Measurements from ENCODE around the gene KRT2. TPM values are rescaled to one million over a fixed set of nuclear protein-coding genes. Genes with fewer than 3 reads are reported as not detected.

Gene KRT2
- total and polyA plus RNA-seq, 2 donors (not counting 1 experiment from before 2014, with no cell fraction given), result 0.04 TPM; not detected in 1

DNA sequence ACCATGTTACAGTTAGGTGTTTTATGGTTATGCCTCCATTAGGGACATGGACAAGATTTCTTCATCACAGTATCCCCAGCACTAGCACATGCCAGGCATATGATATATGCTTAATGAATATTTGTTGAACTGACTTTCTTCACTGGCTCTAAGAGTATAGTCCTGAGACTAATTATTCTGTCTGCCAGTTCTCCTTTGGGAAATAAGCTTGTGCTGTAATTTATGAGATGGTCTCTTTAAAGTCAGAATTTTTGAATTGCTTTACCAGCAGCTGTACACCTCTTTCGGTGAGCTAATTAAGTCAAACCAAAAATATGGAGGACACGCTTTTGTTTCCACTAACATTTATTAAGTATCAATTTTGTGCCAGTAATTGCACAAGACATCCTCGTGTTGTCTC, 45.9 kb downstream of the KRT2 start:
- Histone ChIP-seq H3K4me1 (ENCODE audit: control insufficient read depth in 2 of 2, insufficient read depth in 2 of 2, low read length in 2 of 2) (no peaks in the 10 kb centered on the region), H3K36me3 (replicated peaks in 1 of 2; ENCODE audit: control extremely low read depth in 1 of 2, control insufficient read depth in 1 of 2, extremely low read depth in 1 of 2, insufficient read depth in 2 of 2, low read length in 1 of 2) (no peaks in the 10 kb centered on the region), H3K4me2 (replicated peaks; ENCODE audit: low read depth, low read length, poor library complexity, severe bottlenecking) (no peak overlapping the region), H2AFZ (ENCODE audit: insufficient read depth, low read depth, low read length, poor library complexity, severe bottlenecking) (no peak overlapping the region), H3K27ac (ENCODE audit: low read length in 2 of 2) (no peak overlapping the region), H3K9me3 (ENCODE audit: control extremely low read depth in 1 of 3, control insufficient read depth in 2 of 3, insufficient read depth in 1 of 3, low read length in 2 of 3) (no peaks in the 10 kb centered on the region), H4K20me1 (ENCODE audit: control insufficient read depth, insufficient read depth, low read length, poor library complexity, severe bottlenecking) (no peaks in the 10 kb centered on the region), H3K9ac (ENCODE audit: low read length) (no peak overlapping the region), H3K27me3 (replicated peaks in 1 of 4; ENCODE audit: control extremely low read depth in 1 of 4, control insufficient read depth in 3 of 4, insufficient read depth in 4 of 4, low read length in 3 of 4) (peaks cover 0 to 12% (median 3%) of the 10 kb centered on the region in 4 experiments), H3K79me2 (ENCODE audit: control insufficient read depth, insufficient read depth, low read length) (no peaks in the 10 kb centered on the region), H3K4me3 (ENCODE audit: control extremely low read depth in 1 of 5, extremely low read depth in 1 of 5, insufficient read depth in 1 of 5, low read depth in 2 of 5, low read length in 4 of 5) (no peak overlapping the region)
- Mint-ChIP-seq H3K9me3 (ENCODE audit: insufficient read depth) (no peaks in the 10 kb centered on the region), H3K4me3 (no peak overlapping the region), H3K27me3 (peaks cover 34% of the 10 kb centered on the region), H3K27ac (no peak overlapping the region), H3K4me1 (no peaks in the 10 kb centered on the region)
- ATAC-seq (ENCODE audit: low read depth) (no peak), DNase-seq (no peak)
- no peak for TF ChIP-seq EZH2 (IDR thresholded peaks at IDR 0.05; ENCODE audit: borderline replicate concordance, insufficient read depth, low read depth, low read length, poor library complexity, severe bottlenecking)
- TF ChIP-seq, protein P1, sequence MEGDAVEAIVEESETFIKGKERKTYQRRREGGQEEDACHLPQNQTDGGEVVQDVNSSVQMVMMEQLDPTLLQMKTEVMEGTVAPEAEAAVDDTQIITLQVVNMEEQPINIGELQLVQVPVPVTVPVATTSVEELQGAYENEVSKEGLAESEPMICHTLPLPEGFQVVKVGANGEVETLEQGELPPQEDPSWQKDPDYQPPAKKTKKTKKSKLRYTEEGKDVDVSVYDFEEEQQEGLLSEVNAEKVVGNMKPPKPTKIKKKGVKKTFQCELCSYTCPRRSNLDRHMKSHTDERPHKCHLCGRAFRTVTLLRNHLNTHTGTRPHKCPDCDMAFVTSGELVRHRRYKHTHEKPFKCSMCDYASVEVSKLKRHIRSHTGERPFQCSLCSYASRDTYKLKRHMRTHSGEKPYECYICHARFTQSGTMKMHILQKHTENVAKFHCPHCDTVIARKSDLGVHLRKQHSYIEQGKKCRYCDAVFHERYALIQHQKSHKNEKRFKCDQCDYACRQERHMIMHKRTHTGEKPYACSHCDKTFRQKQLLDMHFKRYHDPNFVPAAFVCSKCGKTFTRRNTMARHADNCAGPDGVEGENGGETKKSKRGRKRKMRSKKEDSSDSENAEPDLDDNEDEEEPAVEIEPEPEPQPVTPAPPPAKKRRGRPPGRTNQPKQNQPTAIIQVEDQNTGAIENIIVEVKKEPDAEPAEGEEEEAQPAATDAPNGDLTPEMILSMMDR (IDR thresholded peaks at IDR 0.05), result no peak
- 63% methylated on average over 2 of the region's 3 CpGs for WGBS (ENCODE audit: insufficient coverage)
- intact Hi-C loops (cut with micrococcal nuclease), result no loop called here
- CTCF ChIA-PET, result no interaction called here
- POLR2A ChIA-PET, result no interaction called here

GRCh38 chr12:52605542-52605941, 46.5 kb downstream of the KRT2 start:
- Histone ChIP-seq H3K9ac (ENCODE audit: low read length) (no peak overlapping the region), H3K4me2 (replicated peaks; ENCODE audit: low read depth, low read length, poor library complexity, severe bottlenecking) (no peak overlapping the region), H4K20me1 (ENCODE audit: control insufficient read depth, insufficient read depth, low read length, poor library complexity, severe bottlenecking) (no peaks in the 10 kb centered on the region), H3K36me3 (replicated peaks in 1 of 2; ENCODE audit: control extremely low read depth in 1 of 2, control insufficient read depth in 1 of 2, extremely low read depth in 1 of 2, insufficient read depth in 2 of 2, low read length in 1 of 2) (no peaks in the 10 kb centered on the region), H3K27me3 (replicated peaks in 1 of 4; ENCODE audit: control extremely low read depth in 1 of 4, control insufficient read depth in 3 of 4, insufficient read depth in 4 of 4, low read length in 3 of 4) (peaks cover 0 to 14% (median 3%) of the 10 kb centered on the region in 4 experiments), H3K27ac (ENCODE audit: low read length in 2 of 2) (no peak overlapping the region), H3K4me1 (ENCODE audit: control insufficient read depth in 2 of 2, insufficient read depth in 2 of 2, low read length in 2 of 2) (no peaks in the 10 kb centered on the region), H3K9me3 (ENCODE audit: control extremely low read depth in 1 of 3, control insufficient read depth in 2 of 3, insufficient read depth in 1 of 3, low read length in 2 of 3) (no peaks in the 10 kb centered on the region), H3K4me3 (ENCODE audit: control extremely low read depth in 1 of 5, extremely low read depth in 1 of 5, insufficient read depth in 1 of 5, low read depth in 2 of 5, low read length in 4 of 5) (no peak overlapping the region), H3K79me2 (ENCODE audit: control insufficient read depth, insufficient read depth, low read length) (no peaks in the 10 kb centered on the region), H2AFZ (ENCODE audit: insufficient read depth, low read depth, low read length, poor library complexity, severe bottlenecking) (no peak overlapping the region)
- CTCF ChIA-PET, result no interaction called here
- H3K27me3 Mint-ChIP-seq, result peaks cover 32% of the 10 kb centered on the region
- no peak for ATAC-seq (ENCODE audit: low read depth)
- intact Hi-C loops (cut with micrococcal nuclease), result no loop called here
- WGBS (ENCODE audit: insufficient coverage), result no CpG with 5 or more reads among the region's 1 CpG
- TF ChIP-seq, protein P1 (IDR thresholded peaks at IDR 0.05), result no peak
- TF ChIP-seq EZH2 (IDR thresholded peaks at IDR 0.05; ENCODE audit: borderline replicate concordance, insufficient read depth, low read depth, low read length, poor library complexity, severe bottlenecking), result no peak
- POLR2A ChIA-PET, result no interaction called here
- H3K27ac Mint-ChIP-seq, result no peak overlapping the region
- no peak overlapping the region for H3K4me3 Mint-ChIP-seq
- no peaks in the 10 kb centered on the region for H3K4me1 Mint-ChIP-seq
- no peaks in the 10 kb centered on the region for H3K9me3 Mint-ChIP-seq (ENCODE audit: insufficient read depth)
- DNase-seq, result no peak

Measured in B cell (primary cell).